Erythroblast (primary cell): ENCODE results near the gene KATNB1.

Experiments used
- DNase-seq, 2 experiments: peaks; one replicate each; lab custom pipeline; 2025; lab: John Stamatoyannopoulos, UW
- GATA1 ChIP-seq: IDR thresholded peaks from 2 replicates; pipeline ENCODE4 v1.6.1; 2011; ENCODE audit warnings: low read depth, mild to moderate bottlenecking, control low read depth, low read length, moderate library complexity
- POLR2A ChIP-seq: IDR thresholded peaks from 2 replicates; pipeline ENCODE4 v1.6.1; 2011; ENCODE audit warnings: mild to moderate bottlenecking, low read length

The KATNB1 gene

GRCh38 chr16:57696240-57696639 lies 39.3 kb upstream of the KATNB1 start:
- no peak for TF ChIP-seq GATA1
- TF ChIP-seq POLR2A = no peak
- DNase-seq = peak; percentile 20 to 26

GRCh38 chr16:57697896-57698537 lies 37.6 kb upstream of the KATNB1 start:
- DNase-seq = no peak
- no peak for TF ChIP-seq GATA1
- TF ChIP-seq POLR2A = no peak

- DNase-seq = no peak
- TF ChIP-seq GATA1 = no peak
- no peak for TF ChIP-seq POLR2A
Observed at GRCh38 chr16:57698812-57699405, 36.7 kb upstream of the KATNB1 start.

- DNase-seq = no peak
- TF ChIP-seq POLR2A (no peak), GATA1 (no peak)
Observed at GRCh38 chr16:57699481-57699880, 36.1 kb upstream of the KATNB1 start.

DNA sequence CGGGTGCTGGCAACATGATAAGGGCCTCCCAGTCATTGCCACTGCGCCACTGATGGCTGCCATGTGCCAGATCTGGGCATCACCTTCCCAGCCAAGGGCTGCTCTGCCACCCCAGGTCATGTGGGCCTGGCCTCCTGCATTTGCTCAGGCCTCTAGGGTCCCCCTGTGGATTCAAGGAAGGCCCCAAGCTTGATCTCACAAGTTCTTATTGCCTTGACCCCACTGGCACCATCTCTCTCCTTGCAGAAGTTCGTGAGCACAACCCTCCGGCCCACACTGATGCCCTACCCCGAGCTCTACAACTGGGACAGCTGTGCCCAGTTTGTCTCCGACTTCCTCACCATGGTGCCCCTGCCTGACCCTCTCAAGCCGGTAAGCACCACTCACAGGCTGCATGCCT lies 35.7 kb upstream of the KATNB1 start:
- DNase-seq = no peak

GRCh38 chr16:57700781-57701551 lies 34.6 kb upstream of the KATNB1 start:
- DNase-seq = peak; percentile 42 to 75
- TF ChIP-seq GATA1 (no peak), POLR2A (no peak)

More for the DNA sequence above, 35.7 kb upstream of the KATNB1 start:
- TF ChIP-seq GATA1 = no peak
- no peak for TF ChIP-seq POLR2A

GRCh38 chr16:57701759-57702371 lies 33.7 kb upstream of the KATNB1 start:
- DNase-seq = no peak

DNA sequence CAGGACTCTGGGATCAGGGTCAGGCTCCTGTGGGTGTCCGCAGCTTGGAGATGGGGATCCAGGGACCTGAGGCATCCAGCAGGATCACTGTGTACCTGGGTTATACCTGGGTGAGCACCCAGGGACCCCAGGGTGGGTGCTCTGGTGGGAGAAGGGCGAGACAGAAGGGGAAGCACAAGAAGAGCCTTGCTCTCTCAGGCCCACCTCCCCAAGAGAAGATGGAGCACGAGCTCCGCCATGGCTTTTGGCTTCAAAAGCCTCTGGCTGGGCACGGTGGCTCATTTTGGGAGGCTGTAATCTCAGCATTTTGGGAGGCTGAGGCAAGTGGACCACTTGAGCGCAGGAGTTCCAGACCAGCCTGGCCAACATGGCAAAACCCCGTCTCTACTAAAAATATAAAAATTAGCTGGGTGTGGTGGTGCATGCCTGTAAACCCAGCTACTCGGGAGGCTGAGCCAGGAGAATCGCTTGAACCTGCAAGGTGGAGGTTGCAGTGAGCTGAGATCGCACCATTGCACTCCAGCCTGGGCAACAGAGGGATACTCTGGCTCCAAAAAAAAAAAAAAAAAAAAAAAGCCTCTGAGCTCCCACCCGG lies 32.1 kb upstream of the KATNB1 start:
- TF ChIP-seq POLR2A (no peak), GATA1 (no peak)
- DNase-seq = no peak

More at GRCh38 chr16:57701759-57702371, 33.7 kb upstream of the KATNB1 start:
- TF ChIP-seq POLR2A = no peak
- TF ChIP-seq GATA1 = no peak

DNA sequence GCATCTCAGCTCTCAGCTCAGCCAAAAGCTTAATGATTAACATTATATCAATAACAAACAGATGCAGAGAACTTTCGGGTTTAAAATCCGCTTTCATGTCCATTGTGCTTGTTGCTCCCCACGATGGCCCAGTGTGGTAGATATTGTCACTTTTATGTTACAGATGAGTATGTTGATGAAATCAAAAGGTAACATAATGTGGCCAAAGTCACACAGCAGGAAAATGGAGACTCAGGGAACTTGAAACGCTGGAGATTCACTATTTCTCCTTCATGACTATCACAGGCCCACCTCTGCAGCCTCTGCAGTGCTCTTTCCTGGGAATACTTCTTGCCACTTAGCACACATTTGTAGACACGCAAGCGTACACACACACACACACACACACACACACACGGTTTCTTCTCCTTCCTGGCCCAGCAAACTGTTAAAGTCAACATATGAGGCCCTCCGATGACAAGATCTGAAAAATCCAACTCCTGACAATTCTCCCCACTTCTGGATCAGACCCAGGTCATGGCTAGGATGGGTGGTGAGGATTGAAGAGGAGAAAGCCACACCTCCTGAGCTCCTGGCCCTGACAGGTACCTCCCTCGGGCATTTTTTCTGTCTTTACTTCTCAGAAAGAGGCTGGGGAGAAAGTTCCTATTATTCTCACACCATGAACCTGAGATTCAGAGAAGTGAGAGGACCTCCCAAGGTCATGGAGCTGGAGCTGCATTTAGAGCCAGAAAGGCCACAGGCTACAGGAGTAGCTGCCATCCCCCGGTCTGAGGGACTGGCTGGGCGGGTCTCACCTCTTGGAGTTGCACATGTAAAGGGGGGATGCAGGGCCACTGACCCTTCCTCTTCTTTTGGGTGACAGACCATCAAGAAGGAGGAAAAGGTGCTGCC lies 31.3 kb upstream of the KATNB1 start:
- no peak for DNase-seq
- TF ChIP-seq POLR2A (no peak), GATA1 (no peak)

- TF ChIP-seq GATA1 (no peak), POLR2A (no peak)
- no peak for DNase-seq
Observed at GRCh38 chr16:57704905-57705852, 30.4 kb upstream of the KATNB1 start.

DNA sequence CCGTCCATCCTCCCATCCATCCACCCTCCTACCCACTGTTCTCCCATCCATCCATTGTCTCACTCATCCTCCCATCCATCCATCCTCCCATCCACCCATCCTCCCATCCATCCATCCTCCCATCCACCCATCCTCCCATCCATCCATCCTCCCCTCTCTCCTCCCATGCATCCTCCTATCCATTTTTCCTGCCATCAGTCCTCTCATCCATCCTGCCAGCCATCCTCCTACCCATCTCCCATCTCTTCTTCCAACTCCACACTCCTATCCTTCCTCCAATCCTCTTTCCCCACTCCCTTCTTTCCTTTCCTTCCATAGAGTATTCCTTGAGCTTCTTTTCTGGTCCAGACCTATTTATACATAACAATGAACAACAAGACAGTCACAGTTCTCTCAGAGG lies 28.9 kb upstream of the KATNB1 start:
- TF ChIP-seq POLR2A (no peak), GATA1 (no peak)
- no peak for DNase-seq
